Measurements from ENCODE around the gene WNT1.

WNT1 gene

DNA sequence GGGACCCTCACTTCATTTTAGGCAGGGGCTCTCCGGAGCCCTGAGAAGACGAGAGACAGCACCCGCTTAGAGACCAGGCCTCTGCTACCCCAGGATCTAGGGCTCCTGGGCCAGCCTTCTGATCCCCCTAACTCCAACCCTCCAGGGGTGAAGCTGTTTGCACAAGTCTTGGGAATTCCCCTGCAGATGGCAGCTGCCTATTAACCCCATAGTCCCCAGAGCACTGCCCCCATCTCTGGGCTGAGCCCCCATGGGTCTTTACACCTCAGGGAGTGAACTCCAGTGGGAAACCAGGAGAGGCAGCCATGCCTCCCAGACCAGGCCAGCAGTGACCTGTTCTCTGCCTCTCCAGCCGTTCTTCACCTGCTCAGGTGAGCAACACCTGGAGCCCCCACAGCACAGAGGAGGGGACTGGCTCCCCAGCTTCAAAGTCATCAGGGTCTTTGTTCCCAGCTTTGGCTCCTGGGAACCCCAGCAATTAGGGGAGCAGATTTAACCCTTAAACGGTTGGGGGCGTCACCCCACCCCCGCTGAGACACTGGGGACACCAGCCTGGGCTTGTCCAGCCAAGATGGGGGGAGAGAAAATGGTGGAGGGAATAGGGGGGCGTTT, 8.9 kb upstream of the WNT1 start:
- peak overlapping the region; percentile 56; the same call in 1 of the 2 replicates for H3K9ac ChIP-seq
- no peaks in the 10 kb centered on the region for H4K20me1 ChIP-seq (ENCODE audit: insufficient read depth)
- H3K27me3 ChIP-seq (ENCODE audit: insufficient read depth, low read depth) = no peaks in the 10 kb centered on the region
- no peaks in the 10 kb centered on the region for H3K36me3 ChIP-seq (ENCODE audit: insufficient read depth)
- H3K27ac ChIP-seq = peak overlapping the region; percentile 16
- TF ChIP-seq, protein P1, sequence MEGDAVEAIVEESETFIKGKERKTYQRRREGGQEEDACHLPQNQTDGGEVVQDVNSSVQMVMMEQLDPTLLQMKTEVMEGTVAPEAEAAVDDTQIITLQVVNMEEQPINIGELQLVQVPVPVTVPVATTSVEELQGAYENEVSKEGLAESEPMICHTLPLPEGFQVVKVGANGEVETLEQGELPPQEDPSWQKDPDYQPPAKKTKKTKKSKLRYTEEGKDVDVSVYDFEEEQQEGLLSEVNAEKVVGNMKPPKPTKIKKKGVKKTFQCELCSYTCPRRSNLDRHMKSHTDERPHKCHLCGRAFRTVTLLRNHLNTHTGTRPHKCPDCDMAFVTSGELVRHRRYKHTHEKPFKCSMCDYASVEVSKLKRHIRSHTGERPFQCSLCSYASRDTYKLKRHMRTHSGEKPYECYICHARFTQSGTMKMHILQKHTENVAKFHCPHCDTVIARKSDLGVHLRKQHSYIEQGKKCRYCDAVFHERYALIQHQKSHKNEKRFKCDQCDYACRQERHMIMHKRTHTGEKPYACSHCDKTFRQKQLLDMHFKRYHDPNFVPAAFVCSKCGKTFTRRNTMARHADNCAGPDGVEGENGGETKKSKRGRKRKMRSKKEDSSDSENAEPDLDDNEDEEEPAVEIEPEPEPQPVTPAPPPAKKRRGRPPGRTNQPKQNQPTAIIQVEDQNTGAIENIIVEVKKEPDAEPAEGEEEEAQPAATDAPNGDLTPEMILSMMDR (conservative IDR thresholded peaks at IDR 0.05; ENCODE audit: low read depth, low read length) = no peak
- H3K4me1 ChIP-seq (ENCODE audit: low read depth, poor library complexity, severe bottlenecking) = peaks cover 40% of the 10 kb centered on the region
- no peaks in the 10 kb centered on the region for H3K79me2 ChIP-seq (ENCODE audit: insufficient read depth, low read depth)
- peak overlapping the region; percentile 19 for H3K4me3 ChIP-seq (IDR thresholded peaks at IDR 0.05; ENCODE audit: insufficient read depth, low read depth, low read length)
- H2AFZ ChIP-seq (ENCODE audit: low read depth) = peak overlapping the region; percentile 74; the same call in 1 of the 2 replicates
- H3K4me2 ChIP-seq = peak overlapping the region; percentile 52

DNA sequence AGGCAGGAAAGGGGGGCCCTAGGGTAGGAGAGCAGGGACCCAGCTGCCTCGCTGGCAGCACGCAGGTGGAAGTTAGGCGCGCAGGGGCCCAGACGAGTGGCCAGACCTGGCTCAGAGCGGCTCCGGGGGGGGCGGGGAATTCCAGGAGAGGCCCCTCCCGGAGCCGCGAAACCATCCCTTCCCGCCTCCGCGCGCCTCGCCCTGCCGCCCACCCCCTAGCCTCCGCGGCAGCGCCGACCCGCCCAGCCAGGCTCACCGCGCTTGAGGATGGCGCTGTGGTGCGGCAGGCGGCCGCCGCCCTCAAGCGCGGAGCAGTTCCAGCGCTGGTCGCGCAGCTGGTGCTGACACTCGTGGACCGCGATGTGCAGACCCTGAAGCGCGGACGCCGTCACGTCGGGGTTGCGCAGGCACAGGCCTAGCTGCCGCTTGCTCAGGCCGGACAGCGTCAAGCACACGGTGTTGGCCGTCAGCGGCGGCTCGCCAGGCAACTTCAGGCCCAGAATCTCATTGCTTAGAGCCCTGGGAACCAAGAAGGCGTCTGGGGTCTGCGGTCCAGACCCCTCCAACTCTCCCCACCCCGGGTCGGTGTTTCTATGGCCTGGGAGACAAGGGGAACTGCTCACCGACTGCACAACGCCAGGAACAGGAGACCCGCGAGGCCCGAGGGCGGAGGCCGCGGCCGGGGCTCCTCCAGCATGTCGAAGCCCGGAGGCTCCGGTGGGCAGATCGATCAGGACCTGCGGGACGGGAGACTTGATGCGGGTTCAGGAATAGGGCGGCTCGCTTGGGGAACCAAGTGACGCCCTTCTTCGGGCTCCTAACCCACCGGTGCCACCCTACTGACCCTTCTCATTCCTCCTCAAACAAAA, 8.1 kb upstream of the WNT1 start:
- H3K79me2 ChIP-seq (ENCODE audit: insufficient read depth, low read depth) = no peaks in the 10 kb centered on the region
- H3K4me2 ChIP-seq = peak overlapping the region; percentile 52
- no peaks in the 10 kb centered on the region for H3K27me3 ChIP-seq (ENCODE audit: insufficient read depth, low read depth)
- H3K4me3 ChIP-seq (IDR thresholded peaks at IDR 0.05; ENCODE audit: insufficient read depth, low read depth, low read length) = peak overlapping the region; percentile 19
- H3K4me1 ChIP-seq (ENCODE audit: low read depth, poor library complexity, severe bottlenecking) = peaks cover 40% of the 10 kb centered on the region
- peak overlapping the region; percentile 74 for H2AFZ ChIP-seq (ENCODE audit: low read depth)
- no peaks in the 10 kb centered on the region for H3K36me3 ChIP-seq (ENCODE audit: insufficient read depth)
- TF ChIP-seq, protein P1 (conservative IDR thresholded peaks at IDR 0.05; ENCODE audit: low read depth, low read length) = no peak
- no peaks in the 10 kb centered on the region for H4K20me1 ChIP-seq (ENCODE audit: insufficient read depth)
- H3K27ac ChIP-seq = peak overlapping the region; percentile 16
- peak overlapping the region; percentile 56; the same call in 1 of the 2 replicates for H3K9ac ChIP-seq

DNA sequence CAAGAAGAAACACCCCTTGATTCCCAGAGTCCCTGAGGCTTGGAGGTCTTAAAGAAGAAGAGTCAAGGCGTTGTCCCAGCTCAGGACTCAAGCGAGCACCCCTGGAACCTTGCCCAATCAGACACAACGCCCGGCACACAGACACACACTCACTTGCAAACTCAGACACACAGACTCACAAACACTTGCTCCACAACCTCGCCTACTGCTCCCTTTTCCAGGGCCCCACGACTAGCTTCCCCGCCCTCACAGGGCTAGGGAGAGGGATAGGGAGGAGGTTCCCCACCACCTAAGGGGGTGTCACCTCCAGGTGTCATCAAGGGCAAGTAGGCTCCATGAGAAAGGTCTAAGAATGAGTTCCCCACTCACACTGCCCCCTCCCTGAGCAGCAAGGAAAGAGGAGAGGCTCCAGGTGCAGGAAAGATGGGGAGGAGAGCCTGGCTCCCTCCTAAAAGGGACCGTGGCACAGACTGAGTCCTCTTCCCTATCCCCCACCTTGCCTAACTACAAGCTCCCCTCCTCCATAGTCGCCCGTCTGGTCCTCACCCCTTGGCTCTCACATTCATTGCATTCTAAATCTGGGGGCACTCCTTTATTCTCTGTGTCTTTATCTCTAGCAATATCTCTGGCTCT, 7.3 kb upstream of the WNT1 start:
- Histone ChIP-seq H3K4me2 (peak overlapping the region; percentile 52), H3K27me3 (ENCODE audit: insufficient read depth, low read depth) (no peaks in the 10 kb centered on the region), H4K20me1 (ENCODE audit: insufficient read depth) (no peaks in the 10 kb centered on the region), H3K36me3 (ENCODE audit: insufficient read depth) (no peaks in the 10 kb centered on the region), H3K4me1 (ENCODE audit: low read depth, poor library complexity, severe bottlenecking) (peaks cover 40% of the 10 kb centered on the region), H3K27ac (no peak overlapping the region), H3K4me3 (IDR thresholded peaks at IDR 0.05; ENCODE audit: insufficient read depth, low read depth, low read length) (no peak overlapping the region), H2AFZ (ENCODE audit: low read depth) (peak overlapping the region; percentile 56), H3K79me2 (ENCODE audit: insufficient read depth, low read depth) (no peaks in the 10 kb centered on the region), H3K9ac (peak overlapping the region; percentile 56; the same call in 1 of the 2 replicates)
- TF ChIP-seq, protein P1 (conservative IDR thresholded peaks at IDR 0.05; ENCODE audit: low read depth, low read length) = no peak

DNA sequence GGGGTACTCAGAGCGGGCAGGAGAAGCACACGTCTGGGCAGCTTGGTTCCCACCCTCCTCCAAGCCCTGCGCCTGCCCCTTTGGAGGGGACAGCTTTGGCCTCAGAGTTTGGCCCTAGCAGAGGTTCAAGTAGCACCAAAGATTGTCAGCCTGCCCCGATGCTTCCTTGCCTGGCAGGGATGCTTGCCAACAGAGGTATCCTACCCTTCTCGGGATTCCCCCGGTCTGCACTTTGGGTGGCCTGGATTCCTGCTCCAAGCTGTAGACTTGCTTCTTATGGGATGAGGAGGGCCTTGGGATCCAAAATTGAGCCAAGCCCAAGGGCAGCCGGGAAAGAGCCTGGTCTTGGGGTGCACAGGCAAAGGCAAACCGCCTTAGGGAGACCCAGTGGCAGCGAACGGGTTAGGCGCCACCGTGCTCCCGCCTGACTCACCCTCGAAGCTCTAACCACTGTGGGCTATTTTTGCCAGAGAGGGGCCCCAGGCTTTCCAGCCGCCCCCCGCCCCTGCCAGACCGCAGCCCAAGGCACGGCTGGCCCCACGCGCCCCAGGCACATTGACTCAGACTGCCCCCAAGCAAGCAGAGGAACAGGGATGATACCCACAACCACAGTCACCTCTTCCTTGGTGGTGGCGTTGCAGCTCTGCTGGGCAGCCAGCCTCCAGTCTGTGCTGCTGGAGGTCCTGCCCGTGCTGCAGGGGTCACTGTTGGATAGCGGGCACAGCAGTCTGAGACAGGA, 5.7 kb upstream of the WNT1 start:
- Histone ChIP-seq H3K4me3 (IDR thresholded peaks at IDR 0.05; ENCODE audit: insufficient read depth, low read depth, low read length) (no peak overlapping the region), H3K36me3 (ENCODE audit: insufficient read depth) (no peaks in the 10 kb centered on the region), H3K9ac (no peak overlapping the region), H4K20me1 (ENCODE audit: insufficient read depth) (no peaks in the 10 kb centered on the region), H3K27me3 (ENCODE audit: insufficient read depth, low read depth) (no peaks in the 10 kb centered on the region; the same call in 1 of the 2 replicates), H3K27ac (no peak overlapping the region), H3K4me2 (peak overlapping the region; percentile 52; the same call in 1 of the 2 replicates), H3K79me2 (ENCODE audit: insufficient read depth, low read depth) (no peaks in the 10 kb centered on the region), H3K4me1 (ENCODE audit: low read depth, poor library complexity, severe bottlenecking) (peaks cover 41% of the 10 kb centered on the region), H2AFZ (ENCODE audit: low read depth) (no peak overlapping the region; the same call in 1 of the 2 replicates)
- TF ChIP-seq, protein P1 (conservative IDR thresholded peaks at IDR 0.05; ENCODE audit: low read depth, low read length) = no peak
